Epidermal melanocyte (primary cell): ENCODE data around the gene CLDN14.

Experiments used
- DNase-seq: peaks from one replicate; pipeline ENCODE4 v3.0.0; 2011; ENCODE audit warnings: low spot score; ENCODE audit not compliant: insufficient read length

The CLDN14 gene, protein sequence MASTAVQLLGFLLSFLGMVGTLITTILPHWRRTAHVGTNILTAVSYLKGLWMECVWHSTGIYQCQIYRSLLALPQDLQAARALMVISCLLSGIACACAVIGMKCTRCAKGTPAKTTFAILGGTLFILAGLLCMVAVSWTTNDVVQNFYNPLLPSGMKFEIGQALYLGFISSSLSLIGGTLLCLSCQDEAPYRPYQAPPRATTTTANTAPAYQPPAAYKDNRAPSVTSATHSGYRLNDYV

DNA sequence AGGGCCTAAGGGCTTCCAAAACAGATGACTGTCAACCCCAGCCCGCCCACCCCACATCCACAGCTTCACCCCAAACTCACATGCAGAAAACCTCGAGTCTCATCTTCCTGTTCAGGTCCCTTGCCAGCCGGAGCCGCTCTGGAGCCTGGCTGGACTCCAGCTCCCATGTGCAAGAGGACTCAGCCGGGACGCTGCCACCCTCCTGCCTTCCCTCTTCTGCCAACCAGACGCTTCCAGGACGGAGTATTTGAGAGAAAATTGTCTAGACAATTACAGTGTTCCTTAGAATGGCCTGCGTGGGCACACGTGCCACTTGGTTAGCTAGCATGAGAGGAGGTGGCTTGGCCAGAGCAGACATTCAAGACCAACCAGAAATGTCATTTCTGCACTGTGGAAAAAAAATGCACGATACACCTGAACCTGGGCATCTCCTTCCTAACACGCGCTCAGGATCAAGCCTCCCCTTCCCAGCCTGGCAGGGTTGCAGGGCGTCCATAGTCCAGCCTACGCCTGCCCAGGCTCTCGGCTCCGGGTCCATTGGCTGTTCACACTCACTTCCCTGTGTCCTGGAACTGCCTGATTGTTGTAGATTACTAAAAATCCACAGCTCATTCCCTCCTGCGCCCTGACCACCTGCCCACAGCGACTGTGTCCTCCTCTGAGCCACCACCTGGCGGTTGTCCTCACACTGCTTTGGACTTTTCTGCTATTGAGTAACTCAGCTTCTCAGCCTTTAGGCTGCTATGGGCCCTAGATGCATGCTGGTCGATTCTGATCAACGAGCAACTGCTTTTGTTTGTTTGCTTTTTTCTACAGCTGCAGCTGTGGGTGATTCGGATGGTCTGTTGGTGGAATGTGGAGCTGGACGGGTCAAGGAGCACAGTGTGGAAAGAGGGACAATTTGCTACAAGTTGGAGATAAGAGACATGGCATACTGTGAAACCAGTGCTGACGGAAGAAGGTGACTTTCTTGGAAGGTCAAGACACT is at the start of gene CLDN14:
CLDN14 (minus strand) TSS at position 708 of the 988 bp plus-strand sequence. CDS start 18,427 bp downstream, outside the sequence.
- DNase-seq = no peak

DNA sequence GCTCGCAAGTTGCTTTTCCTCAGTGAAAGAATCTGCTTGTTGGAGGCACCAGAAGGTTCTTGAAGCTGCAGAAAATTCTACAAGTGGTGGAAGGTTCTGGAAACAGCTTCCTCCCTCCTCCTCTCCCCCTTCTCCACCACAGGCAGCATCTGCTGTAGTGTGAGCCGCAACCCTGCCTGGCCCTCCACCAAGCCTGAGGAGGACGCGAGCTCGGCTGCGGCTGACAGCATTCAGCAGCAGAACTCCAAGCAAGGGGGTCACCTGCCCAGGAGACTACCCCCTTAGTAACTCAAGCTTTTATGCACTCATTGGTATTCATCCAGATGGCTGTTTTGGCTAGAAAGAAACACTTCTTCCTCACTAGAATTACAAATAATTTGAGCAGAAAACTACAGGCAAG is 48.8 kb upstream of the CLDN14 start:
- no peak for DNase-seq

DNA sequence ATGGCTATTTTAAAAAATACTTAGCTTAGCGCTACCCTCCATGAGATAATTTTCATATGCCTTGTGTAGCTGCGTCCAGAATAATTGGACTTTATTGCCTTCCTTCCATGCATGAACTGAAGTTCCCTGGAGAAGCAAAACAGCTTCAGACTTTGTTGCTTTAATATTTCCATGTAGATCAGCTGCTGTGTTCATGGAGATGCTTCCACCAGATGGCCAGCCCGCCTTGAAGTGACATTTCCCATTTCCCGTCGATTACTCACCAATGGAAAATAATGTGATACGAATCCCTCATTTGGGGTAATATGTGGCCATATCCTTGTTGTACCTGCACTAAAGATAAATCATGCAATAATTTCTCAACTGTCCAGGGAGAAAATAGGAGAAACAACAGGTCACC is 47.4 kb upstream of the CLDN14 start:
- DNase-seq = no peak

DNA sequence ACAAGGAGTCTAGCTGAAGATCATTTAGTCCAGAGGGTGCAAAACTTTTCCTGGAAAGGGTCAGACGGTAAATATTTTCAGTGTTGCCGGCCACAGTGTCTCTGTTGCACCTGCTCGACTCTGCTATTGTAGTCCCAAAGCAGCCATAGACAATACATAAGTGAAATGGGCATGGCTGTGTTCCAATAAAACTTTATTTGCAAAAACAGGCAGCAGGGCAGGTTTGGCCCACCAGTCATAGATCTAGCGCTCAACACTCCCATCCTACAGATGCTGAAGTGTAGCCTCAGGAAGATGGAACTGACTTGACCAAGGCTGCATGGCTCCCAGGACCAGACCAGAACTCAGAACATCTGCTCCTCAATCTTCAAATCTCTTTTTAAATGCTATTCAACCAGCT is 46.2 kb upstream of the CLDN14 start:
- no peak for DNase-seq

GRCh38 chr21:36524477-36524876 is 44.6 kb upstream of the CLDN14 start:
- no peak for DNase-seq

DNA sequence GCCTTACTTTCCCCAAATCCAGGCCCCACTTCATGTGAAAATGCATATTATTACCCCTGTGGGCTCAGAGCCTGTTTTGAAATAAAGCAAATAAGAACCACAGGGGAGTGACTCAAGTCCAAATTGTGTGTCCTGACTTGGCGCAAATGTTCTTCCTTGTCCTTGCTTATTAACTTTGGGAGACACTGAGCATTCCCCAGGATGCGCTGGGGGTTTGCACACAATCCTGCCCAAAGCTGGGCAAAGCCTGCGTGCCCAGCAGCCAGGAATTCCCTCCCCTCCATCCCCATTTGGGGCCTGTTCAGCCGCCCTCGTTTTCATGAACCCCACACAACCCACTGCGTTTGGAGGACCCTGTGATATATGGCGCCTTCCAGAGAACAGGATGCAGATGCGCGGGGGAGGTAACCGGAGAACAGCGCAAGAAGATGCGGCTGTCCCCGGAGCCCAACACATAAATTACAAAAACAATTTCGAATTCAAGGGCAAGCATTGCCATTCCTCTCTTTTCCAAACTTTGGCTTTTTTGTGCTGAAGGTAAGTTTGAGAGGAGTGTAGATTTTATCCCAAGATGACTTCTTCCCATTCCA is 42.4 kb upstream of the CLDN14 start:
- no peak for DNase-seq

DNA sequence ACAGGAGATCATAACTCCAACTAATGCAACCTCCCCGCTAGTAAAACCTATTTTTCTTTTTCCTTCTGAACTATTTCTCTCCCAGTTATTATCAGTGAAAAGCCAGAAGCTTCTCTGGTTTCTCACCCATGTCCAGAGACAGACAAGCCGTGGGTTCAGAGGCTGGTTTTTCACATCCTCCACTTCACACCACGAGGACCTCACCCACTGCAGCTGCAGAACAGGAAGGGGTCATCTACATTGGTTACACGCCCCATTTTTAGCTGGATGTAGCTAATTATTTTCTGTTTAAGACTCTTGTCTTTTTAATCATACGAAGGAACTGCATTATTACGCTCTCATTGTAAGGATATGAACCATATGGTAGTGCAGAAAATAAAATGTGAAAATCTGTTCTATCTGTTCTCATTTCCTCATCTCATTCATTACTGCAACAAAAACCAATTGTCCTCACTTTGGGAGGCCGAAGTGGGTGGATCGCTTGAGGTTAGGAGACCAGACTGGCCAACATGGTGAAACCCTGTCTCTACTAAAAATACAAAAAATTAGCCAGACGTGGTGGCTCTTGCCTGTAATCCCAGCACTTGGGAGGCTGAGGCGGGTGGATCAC is 39.1 kb upstream of the CLDN14 start:
- DNase-seq = no peak

DNA sequence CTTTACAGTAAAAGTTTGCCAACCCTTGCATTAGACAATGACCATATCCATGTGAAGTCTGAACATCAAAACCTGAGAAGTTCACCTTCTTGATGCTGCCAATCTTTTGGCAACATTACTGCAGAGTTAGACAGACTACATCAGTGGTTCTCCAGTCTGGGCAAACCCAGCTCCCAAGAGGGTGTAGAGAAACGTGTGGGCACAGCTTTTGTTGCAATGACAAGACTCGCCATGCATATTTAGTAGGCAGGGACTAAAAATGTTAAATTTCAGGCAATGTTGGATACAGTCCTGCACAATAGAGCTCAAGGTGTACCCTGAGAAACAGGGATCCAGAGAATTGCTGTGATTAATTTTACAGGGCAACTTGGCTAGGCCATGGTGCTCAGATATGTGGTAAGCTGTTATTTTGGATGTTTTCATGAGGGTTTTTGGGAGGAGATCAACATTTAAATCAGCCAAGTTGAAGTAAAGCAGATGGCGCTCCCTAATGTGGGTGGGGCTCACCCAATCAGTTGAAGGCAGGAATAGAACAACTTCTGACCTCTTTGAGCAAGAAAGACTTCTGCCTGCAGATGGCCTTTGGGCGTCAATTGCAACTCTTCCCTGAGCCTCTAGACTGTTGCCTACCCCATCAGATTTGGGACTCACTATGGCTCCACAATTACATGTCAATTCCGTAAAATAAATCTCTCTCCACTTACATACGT is 37.6 kb upstream of the CLDN14 start:
- DNase-seq = no peak

- no peak for DNase-seq
Measured at GRCh38 chr21:36516281-36516680, 36.4 kb upstream of the CLDN14 start.

- no peak for DNase-seq
Measured at GRCh38 chr21:36513430-36513829, 33.5 kb upstream of the CLDN14 start.

DNA sequence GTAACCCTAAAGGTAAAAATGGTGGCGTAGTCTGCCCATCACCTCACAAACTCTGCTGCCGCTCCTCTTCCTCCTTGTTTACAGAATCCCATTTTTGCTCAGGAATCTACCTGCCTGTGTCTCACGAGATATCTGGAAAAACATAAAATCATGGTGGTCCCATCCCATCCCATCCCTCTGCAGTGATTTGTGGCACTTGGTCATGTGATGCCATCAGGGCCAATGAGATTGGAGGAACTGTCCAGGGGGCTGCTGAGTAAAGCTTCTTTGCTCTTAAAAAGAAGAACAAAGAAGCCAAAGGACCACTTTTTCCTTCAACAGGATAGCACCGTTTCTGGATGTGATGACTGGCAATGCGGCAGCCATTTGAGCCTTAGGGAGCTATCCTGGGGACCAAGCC is 33.0 kb upstream of the CLDN14 start:
- DNase-seq = no peak

DNA sequence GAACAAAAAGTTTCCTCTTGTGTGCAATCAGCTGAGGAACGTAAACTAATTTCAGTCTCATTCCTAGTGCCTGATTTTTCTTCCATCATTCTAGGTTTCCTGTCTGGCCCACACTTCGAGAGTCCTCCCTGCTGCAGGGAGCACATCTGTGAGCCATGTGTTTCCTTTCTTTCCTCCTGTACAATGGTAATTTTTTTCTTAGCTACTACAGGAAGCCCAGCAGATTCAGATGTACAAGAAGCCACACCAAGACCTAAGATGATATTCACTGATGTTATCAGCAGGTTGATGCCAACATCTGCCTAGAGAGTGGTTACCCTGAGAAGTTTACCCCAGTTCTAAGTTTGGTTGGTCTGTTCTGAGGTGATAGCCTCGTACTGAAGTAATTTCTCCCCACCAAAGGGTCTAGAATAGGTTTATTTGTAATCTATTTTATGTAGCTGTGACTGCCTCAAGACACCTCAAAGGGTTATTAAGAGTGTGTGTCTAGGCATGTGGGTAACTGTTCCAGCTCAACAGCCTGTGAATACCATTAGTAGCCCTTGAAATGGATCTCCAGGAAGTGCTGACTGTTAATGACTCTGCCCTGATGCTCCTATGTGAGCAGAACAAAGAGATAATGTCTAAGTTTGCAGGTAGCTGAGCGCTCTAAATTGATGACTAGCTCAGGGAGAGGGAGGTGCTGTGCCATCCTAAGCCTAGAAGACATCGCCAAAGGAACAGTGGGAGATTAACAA is 31.7 kb upstream of the CLDN14 start:
- no peak for DNase-seq

GRCh38 chr21:36510911-36511310 is 31.0 kb upstream of the CLDN14 start:
- no peak for DNase-seq

- DNase-seq = no peak
Measured at GRCh38 chr21:36509973-36510664, 30.2 kb upstream of the CLDN14 start.

DNA sequence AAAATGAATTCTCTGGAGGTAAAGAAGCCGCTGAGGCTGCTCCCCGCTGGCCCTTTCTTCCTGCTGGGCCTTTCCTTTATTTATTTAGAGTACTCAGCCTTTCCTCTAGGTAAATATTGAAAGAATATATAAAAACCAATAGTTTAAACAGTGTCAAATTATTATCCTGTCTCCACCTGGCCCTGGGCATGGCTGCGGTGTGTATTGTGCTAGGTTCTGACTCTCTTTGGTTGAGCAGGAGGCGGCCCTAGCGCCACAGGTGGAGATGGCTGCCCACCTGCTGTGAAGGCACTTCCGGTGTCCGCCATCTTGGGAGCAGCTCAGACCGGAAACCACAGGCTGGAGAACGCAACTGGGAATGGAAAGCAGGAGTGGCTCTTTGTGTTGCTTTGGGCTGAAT is 29.0 kb upstream of the CLDN14 start:
- DNase-seq = no peak

DNA sequence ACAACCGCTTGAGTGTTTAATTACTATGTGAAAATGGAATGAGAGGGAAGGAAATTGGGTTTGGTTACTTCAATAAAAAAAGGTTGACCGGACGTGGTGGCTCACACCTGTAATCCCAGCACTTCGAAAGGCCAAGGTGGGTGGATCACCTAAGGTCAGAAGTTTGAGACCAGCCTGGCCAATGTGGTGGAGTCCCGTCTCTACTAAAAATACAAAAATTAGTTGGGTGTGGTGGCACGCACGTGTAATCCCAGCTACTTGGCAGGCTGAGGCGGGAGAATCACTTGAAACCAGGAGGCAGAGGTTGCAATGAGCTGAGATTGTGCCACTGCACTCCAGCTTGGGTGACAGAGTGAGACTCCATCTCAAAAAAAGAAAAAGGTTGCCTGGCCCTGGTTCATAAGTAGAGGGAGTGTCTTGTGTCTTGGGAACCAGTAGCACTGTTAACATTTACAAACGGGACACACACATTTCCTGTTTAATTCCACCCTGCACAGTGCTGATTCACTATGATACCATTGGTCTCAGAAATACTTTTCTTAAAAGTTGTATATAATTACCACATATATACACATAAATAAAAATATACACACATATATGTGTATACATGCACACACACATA is 27.6 kb upstream of the CLDN14 start:
- no peak for DNase-seq

GRCh38 chr21:36506482-36506881 is 26.6 kb upstream of the CLDN14 start:
- DNase-seq = no peak

- no peak for DNase-seq
Measured at GRCh38 chr21:36504067-36505058, 24.4 kb upstream of the CLDN14 start.
